AG08395 (cell line): ENCODE data around the gene GPR107.
A peak's percentile ranks its signal among the peaks of the same experiment; 100 is the strongest.

ENCODE experiments used
- DNase-seq: peaks from one replicate; pipeline ENCODE4 v3.0.0; 2012; ENCODE audit warnings: mixed read lengths, low spot score

Gene GPR107

GRCh38 chr9:130137081-130137640, 83.5 kb downstream of the GPR107 start:
- no peak for DNase-seq

GRCh38 chr9:130137641-130138081, 84.0 kb downstream of the GPR107 start:
- no peak for DNase-seq

- peak; percentile 91 for DNase-seq
Observed at GRCh38 chr9:130138171-130138653, 84.5 kb downstream of the GPR107 start.

DNA sequence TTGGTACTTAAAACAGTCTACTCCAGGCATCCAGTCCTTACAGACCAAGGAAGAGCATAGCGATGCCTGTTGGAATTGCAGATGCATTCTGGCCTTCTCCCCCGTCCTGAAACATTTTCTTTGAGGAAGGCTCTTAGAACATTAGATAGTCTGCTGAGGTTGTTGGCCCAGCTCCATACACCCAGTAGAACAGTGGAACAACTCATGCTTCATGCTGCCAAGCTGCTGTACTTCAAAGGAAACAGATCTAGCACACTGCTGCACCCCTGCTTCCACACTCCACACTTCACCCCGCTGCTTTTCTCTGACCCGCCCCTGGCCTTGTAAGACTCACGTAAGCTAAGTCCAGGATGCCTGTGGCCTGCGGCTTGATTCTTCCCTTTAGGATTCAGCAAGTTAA, 85.1 kb downstream of the GPR107 start:
- peak; percentile 93 for DNase-seq

DNA sequence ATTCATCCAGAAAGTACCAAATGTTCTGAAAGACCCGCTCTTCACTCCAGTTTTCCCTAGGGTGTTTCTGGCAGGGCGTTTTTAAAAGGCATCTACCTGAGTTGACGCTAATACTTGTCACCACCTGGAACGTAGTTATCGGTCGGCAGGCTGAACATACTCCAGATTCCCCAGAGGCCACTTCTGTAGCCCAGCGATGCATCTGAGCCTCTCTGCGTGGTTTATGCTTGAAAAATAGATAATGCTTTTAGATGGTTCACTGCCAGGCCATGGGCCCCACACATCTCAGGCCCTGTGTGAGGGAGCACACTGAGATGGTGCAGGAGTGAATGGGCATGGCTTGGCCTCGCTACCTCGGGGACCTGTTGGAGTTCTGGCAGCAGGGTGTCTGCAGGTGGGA, 85.5 kb downstream of the GPR107 start:
- no peak for DNase-seq

GRCh38 chr9:130140706-130141105, 87.0 kb downstream of the GPR107 start:
- DNase-seq, result no peak

- no peak for DNase-seq
Observed at GRCh38 chr9:130142056-130142455, 88.3 kb downstream of the GPR107 start.

DNA sequence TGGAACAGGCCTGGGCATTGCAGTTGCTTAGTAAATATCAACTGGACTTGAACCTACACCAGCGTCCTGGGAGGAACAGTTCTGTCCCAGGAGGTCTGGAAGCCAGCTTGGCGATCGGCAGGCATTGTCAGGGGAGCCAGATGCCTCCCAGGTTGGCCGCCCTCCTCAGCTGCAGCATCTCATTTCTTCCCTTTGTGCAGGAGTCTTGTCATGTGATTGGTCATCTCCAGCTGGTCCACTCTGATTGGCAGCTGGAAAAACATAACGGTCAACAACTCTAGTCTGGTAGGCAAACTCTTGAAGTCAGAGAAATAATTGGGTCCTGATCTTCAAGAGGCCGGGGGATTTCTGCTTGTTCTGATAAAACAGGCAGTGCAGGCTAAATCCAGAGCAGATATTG, 88.9 kb downstream of the GPR107 start:
- DNase-seq, result no peak

GRCh38 chr9:130143279-130143893, 89.7 kb downstream of the GPR107 start:
- no peak for DNase-seq

GRCh38 chr9:130143958-130144366, 90.3 kb downstream of the GPR107 start:
- DNase-seq, result peak; percentile 67

DNA sequence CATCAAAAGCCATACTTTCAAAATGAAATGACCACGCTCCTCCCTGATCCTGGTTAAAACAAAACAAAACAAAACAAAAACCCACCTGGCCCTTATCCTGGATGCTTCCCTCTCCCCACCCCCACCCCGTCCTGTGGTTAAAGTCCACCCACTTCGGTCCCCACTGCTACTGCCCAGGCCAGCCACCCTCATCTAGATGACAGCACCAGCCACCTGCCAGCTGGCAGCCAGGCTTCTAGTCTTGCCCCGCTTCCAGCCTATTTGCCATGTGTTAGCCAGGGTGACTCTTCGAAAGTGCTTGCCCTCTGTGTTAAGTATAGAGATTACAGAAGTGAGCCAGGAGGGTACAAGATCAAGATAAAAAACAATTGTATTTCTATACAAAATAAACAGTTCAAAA, 91.0 kb downstream of the GPR107 start:
- no peak for DNase-seq

DNA sequence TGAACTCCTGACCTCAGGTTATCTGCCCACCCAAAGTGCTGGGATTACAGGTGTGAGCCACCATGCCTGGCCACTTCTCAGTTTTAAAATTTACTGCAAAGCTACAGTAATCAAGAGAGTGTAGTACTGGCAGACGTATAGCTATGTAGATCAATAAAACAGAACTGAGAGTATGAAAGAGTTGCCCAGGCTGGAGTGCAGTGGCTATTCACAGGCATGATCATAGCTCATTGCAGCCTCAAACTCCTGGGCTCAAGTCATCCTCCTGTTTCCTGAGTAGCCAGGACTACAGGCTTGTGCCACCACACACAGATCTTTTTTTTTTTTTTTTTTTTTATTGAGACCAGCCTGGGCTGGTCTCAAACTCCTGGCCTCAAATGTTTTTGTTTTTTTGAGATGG, 92.0 kb downstream of the GPR107 start:
- DNase-seq, result no peak

GRCh38 chr9:130147198-130147597, 93.5 kb downstream of the GPR107 start:
- DNase-seq, result no peak

- no peak for DNase-seq
Observed at GRCh38 chr9:130147910-130148309, 94.2 kb downstream of the GPR107 start.

- DNase-seq, result no peak
Observed at GRCh38 chr9:130149031-130149430, 95.3 kb downstream of the GPR107 start.

GRCh38 chr9:130149654-130150286, 96.1 kb downstream of the GPR107 start:
- DNase-seq, result no peak

- no peak for DNase-seq
Observed at GRCh38 chr9:130150779-130151382, 97.2 kb downstream of the GPR107 start.

DNA sequence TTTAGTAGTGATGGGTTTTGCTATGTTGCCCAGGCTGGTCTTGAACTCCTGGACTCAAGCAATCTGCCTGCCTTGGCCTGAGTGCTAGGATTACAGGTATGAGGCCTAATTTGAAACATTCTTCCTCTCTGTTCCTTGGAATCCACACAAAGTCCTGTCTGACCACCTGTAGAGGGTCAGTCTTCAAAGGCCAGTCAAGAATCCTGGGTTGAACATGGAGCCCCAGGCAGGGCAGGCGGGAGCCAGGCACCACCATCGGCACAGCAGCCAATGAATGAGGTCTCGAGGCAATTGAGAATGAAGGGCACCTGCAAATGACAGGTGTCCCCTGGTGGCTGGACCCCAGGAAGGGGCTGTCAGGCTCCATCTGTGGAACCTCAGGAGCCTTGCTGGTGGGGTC, 101.1 kb downstream of the GPR107 start:
- DNase-seq, result no peak

DNA sequence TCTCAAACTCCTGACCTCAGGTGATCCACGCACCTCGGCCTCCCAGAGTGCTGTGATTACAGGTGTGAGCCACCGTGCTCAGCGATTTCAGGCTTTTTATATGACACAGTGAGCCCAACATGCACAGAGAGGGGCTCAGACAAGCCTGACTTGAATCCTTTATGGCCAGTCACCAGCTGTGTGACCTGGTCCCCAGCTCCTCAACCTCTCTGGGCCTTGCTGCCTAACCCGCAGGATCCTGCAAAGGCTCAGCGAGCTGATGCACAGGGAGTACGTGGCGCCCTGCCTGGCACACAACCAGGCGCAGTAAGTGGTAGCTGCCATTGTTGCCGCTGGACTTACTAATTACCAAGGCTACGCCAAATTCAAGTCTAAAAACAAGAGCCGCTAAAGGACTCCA, 101.9 kb downstream of the GPR107 start:
- DNase-seq, result no peak

DNA sequence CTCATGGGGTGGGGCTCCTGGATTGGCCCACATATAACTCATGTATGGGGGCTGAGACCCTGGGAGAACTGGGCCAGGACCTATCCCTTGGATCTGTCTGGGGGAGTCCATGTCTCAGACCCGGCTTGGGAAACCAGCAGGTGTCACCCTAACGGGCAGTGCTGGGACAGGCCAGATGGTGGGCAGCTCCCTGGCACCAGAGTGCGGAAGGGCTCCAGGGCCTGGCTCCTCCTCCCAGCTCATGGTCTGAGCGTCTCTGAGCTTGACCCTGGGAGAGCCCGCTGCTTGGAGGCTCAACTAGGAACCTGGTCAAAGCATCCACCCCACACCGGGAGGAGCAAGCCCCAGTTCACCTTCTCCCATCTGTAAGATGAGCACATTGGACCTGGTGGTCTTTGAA, 103.0 kb downstream of the GPR107 start:
- DNase-seq, result peak; percentile 52

DNA sequence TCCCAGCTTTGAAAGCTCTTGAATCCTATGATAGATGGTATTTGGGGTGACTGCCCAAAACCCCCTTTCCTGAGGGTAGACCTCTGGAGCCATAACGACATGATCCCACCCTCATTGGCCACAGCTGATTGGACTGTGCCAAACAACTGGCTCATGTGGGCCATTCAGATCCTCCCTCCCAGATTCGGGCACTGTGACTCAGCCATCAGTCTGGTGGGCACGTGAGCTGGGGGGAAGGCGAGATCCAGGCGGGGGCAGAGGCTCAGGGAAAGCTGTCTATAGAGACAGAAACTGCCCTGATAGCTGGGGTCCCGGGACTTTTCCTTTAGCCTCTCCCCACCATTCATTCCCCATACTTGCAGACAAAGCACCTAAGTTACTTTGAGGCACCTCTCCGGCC, 103.4 kb downstream of the GPR107 start:
- peak; percentile 48 for DNase-seq

GRCh38 chr9:130158001-130158400, 104.3 kb downstream of the GPR107 start:
- no peak for DNase-seq

DNA sequence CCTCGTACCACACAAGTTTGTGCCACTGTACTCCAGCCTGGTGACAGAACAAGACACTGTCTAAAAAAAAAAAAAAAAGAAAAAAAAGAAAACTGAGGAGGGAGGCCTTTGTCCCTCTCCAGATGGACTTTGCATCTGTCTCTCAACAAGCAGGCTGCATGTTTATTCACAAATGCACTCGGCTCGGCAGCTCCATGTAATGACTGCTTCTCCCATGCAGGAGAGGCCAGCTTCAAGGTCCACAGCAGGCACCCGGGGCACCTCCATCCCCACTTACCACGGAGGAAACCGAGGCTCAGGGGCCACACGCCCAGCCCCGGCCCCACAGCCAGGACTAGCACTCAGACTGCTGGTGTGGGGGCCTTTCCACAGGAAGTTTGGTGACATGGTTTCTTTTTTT, 105.4 kb downstream of the GPR107 start:
- no peak for DNase-seq
